Colonic mucosa (tissue), 4 donors: ENCODE measurements around the gene CCDC27. TPM values are rescaled to one million over a fixed set of nuclear protein-coding genes. Genes with fewer than 3 reads are reported as not detected.
"Not testable (repeated sequence)": the region's sequence is repeated elsewhere in the genome, so short reads cannot be mapped to it uniquely, and the experiment has no call there.

Experiments
- DNase-seq: peaks from one replicate; pipeline ENCODE4 v3.0.0-alpha.2; 2020
- H3K27ac ChIP-seq: fragments of 200-600 bp; one replicate; pipeline ENCODE4 v1.8.0; 2021
- H3K27me3 ChIP-seq: fragments of 200-600 bp; one replicate; pipeline ENCODE4 v1.8.0; 2021
- H3K36me3 ChIP-seq: fragments of 200-600 bp; one replicate; pipeline ENCODE4 v1.8.0; 2021
- H3K4me1 ChIP-seq: fragments of 200-600 bp; one replicate; pipeline ENCODE4 v1.8.0; 2021; ENCODE audit warnings: mild to moderate bottlenecking
- H3K4me3 ChIP-seq: fragments of 200-600 bp; one replicate; pipeline ENCODE4 v1.8.0; 2021
- H3K9ac ChIP-seq, 2 donors: one replicate each; pipeline ENCODE4 v1.7.0; 2013; ENCODE audit warnings: control low read depth in 2 of 2, low read depth in 2 of 2, low read length in 2 of 2
- H3K9me3 ChIP-seq: fragments of 200-600 bp; one replicate; pipeline ENCODE4 v1.8.0; 2021
- intact Hi-C: fragments of 100-400 bp; cut with DNase I; formaldehyde crosslinking; loops from one replicate; pipeline ENCODE4 v1.14.1; 2022
- total RNA-seq, 2 donors: library from RNA; stranded (reverse); fragmentation: NEBNext Ultra II Directional in 1 of 2; extraction: Animal tissue kit (Norgen Biotek cat#: 25700) in 1 of 2; gene quantifications; one replicate each; pipeline ENCODE4 v1.2.1, GENCODE V29; 2021
- TF ChIP-seq, protein P1 (sequence below): fragments of 200-600 bp; IDR thresholded peaks from one replicate; pipeline ENCODE4 v1.8.0; 2022; ENCODE audit warnings: antibody characterized with exemption, mild to moderate bottlenecking
- donor health status: healthy.
- donor health status: DM: no; HTN: no; CAD: no.
- donor health status: DM: no; HTN: no; CAD: no.

Gene CCDC27
- total RNA-seq, 2 donors from 2014 or later: not detected

DNA sequence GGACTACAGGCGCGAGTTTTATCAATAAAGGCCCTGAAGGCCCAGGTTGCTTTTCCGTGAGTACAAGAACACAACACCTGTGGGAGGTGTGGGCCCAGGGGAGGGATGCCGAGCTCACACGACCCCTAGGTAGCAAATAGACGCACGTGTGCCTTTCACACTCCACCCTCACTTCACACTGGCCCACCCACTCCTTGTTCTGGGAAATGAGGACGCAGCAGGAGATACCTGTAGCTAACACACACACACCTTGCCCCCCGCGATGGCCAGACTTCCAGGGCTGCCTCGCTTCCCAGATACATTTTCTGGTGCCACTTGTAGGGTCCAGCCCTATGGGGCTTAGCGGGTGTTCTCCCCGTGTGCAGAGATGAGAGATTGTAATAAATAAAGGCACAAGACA, 4.3 kb upstream of the CCDC27 start:
- H3K4me1 ChIP-seq: peaks cover 8% of the 10 kb centered on the region
- no peaks in the 10 kb centered on the region for H3K9me3 ChIP-seq
- DNase-seq: no peak
- H3K27me3 ChIP-seq: no peaks in the 10 kb centered on the region
- H3K27ac ChIP-seq: no peak overlapping the region
- H3K9ac ChIP-seq: no peak overlapping the region
- H3K36me3 ChIP-seq: no peaks in the 10 kb centered on the region
- intact Hi-C loops: no loop called here
- H3K4me3 ChIP-seq: no peak overlapping the region
- TF ChIP-seq, protein P1, sequence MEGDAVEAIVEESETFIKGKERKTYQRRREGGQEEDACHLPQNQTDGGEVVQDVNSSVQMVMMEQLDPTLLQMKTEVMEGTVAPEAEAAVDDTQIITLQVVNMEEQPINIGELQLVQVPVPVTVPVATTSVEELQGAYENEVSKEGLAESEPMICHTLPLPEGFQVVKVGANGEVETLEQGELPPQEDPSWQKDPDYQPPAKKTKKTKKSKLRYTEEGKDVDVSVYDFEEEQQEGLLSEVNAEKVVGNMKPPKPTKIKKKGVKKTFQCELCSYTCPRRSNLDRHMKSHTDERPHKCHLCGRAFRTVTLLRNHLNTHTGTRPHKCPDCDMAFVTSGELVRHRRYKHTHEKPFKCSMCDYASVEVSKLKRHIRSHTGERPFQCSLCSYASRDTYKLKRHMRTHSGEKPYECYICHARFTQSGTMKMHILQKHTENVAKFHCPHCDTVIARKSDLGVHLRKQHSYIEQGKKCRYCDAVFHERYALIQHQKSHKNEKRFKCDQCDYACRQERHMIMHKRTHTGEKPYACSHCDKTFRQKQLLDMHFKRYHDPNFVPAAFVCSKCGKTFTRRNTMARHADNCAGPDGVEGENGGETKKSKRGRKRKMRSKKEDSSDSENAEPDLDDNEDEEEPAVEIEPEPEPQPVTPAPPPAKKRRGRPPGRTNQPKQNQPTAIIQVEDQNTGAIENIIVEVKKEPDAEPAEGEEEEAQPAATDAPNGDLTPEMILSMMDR: no peak

DNA sequence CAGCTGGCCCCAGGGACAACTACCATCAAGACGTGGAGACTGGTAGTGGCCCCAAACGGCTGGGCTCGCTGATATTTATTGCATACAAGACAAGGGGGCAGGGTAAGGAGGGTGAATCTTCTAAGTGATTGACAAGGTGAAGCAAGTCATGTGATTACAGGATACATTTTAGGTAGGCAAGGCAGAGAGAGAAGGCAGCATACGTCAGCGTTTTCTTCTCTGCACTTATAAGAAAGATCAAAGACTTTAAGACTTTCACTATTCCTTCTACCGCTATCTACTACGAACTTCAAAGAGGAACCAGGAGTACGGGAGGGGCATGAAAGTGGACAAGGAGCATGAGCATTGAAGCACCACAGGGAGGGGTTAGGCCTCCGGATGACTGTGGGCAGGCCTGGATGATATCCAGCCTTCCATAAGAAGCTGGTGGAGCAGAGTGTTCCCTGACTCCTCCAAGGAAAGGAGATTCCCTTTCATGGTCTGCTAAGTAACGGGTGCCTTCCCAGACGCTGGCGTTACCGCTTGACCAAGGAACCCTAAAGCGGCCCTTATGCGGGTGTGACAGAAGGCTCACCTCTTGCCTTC, 3.8 kb upstream of the CCDC27 start:
- H3K27ac ChIP-seq, H3K27me3 ChIP-seq, H3K4me1 ChIP-seq, intact Hi-C loops, H3K4me3 ChIP-seq, H3K9me3 ChIP-seq, H3K36me3 ChIP-seq, H3K9ac ChIP-seq, DNase-seq: not testable (repeated sequence)

DNA sequence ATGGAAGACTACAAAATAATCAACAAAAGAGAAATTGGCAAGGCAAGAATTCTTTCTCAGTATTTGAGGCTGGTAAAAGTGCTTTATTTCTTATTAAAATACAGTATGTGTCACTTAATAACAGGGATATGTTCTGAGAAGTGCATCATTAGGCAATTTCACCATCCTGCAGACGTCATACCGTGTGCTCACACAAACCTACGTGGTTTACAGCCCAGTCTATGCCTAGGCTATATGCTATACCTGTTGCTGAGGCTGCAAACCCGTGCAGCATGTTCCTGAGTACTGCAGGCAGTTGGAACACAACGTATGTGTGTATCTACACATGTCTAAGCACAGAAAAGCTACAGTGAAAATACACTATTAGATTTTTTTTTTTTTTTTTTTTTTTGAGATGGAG, 2.7 kb upstream of the CCDC27 start:
- H3K36me3 ChIP-seq: no peaks in the 10 kb centered on the region
- TF ChIP-seq, protein P1: no peak
- intact Hi-C loops: no loop called here
- no peaks in the 10 kb centered on the region for H3K27me3 ChIP-seq
- H3K4me1 ChIP-seq: peaks cover 8% of the 10 kb centered on the region
- H3K9ac ChIP-seq: no peak overlapping the region
- H3K4me3 ChIP-seq: no peak overlapping the region
- no peak for DNase-seq
- H3K27ac ChIP-seq: no peak overlapping the region
- H3K9me3 ChIP-seq: no peaks in the 10 kb centered on the region

DNA sequence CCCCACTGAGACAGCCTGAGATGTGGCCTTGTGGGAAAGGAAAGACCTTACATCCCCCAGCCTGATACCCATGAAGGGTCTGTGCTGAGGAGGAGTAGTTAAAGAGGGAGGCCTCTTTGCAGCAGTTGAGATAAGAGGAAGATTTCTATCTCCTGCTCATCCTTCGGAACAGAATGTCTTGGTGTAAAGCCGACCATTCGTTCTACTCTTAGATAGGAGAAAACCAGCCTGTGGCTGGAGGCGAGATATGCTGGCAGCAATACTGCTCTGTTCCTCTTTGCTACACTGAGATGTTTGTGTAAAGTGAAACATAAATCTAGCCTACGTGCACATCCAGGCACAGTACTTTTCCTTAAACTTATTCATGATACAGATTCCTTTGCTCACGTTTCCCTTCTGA, 1.5 kb upstream of the CCDC27 start:
- no peaks in the 10 kb centered on the region for H3K36me3 ChIP-seq
- no peak overlapping the region for H3K9ac ChIP-seq
- intact Hi-C loops: no loop called here
- DNase-seq: no peak
- H3K27me3 ChIP-seq: no peaks in the 10 kb centered on the region
- peaks cover 8% of the 10 kb centered on the region for H3K4me1 ChIP-seq
- H3K27ac ChIP-seq: no peak overlapping the region
- no peaks in the 10 kb centered on the region for H3K9me3 ChIP-seq
- TF ChIP-seq, protein P1: no peak
- no peak overlapping the region for H3K4me3 ChIP-seq

DNA sequence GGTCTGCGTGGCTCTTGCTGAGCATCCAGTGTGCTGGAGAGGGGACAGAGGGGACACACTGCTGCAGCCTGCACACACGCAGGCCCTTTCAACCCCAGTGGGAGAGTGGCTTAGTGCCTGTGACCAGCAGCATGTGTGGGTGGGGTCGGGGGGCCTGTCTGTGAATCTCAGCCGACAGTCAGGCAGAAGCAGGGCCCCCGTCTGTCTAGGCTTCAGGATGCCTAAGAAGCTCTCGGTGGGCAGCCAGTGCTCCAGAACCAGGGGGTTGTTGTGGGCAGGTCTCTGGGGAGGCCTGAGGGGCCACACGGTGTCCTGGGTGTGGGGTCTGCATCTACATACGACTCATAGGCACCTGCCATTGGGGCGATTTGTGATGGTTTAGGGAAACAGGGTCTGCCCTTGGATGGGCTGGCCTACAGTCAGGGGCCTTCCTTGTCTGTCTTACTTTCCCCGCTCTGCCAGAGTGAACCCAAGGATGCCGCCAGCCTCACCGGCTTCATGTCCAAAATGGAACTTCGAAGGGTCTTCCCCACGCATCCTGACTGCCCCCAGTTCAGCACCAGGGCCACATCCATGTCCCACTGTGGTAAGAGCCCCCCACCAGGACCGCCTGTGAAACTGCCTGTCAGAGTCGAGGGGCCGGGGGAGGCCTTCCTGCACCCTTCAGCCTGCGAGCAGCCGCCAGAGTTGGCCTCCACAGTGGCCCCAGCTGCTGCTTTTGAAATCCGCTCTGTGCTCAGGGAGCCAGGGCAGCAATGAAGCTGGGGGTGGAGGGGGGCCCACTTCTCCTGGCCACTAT, 1.6 kb downstream of the CCDC27 start:
- Histone ChIP-seq H3K9ac (no peak overlapping the region), H3K27ac (no peak overlapping the region), H3K27me3 (no peaks in the 10 kb centered on the region), H3K4me3 (no peak overlapping the region), H3K9me3 (no peaks in the 10 kb centered on the region), H3K36me3 (no peaks in the 10 kb centered on the region), H3K4me1 (no peaks in the 10 kb centered on the region)
- DNase-seq: no peak
- TF ChIP-seq, protein P1: no peak
- intact Hi-C loops: no loop called here

DNA sequence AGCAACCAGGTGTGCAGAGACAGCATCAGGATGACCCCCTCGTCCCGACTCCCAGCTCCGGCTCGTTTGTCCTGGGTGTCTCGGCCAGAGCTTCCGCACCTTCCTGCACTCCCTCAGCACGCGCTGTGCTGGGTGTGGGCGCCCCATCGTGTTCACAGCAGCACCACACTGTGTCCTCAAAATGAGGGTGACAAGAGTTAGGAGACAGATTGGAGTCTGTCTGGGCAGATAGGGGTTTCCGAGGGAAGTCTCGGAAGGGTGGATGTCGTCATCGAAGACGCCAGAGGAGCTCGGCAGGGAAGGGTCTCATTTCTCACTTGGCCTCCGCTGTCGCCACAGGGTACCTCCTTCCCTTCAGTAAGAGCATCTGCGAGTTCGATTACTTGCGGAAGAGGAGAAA, 4.1 kb downstream of the CCDC27 start:
- Histone ChIP-seq H3K27me3 (no peaks in the 10 kb centered on the region), H3K9me3 (no peaks in the 10 kb centered on the region), H3K4me3 (no peak overlapping the region), H3K36me3 (no peaks in the 10 kb centered on the region), H3K9ac (no peak overlapping the region), H3K27ac (no peak overlapping the region), H3K4me1 (no peaks in the 10 kb centered on the region)
- TF ChIP-seq, protein P1: no peak
- intact Hi-C loops: no loop called here
- no peak for DNase-seq
